HepG2 (cell line): ENCODE data around the gene PLCB1. TPM values are rescaled to one million over a fixed set of nuclear protein-coding genes. Genes with fewer than 3 reads are reported as not detected.

Source experiments
- ASH2L ChIP-seq: fragments of 300-600, 200-600 bp; sonication (generic); IDR thresholded peaks from 2 replicates; pipeline ENCODE4 v1.7.0; 2017; ENCODE audit warnings: low read depth, mild to moderate bottlenecking, moderate library complexity, mixed read lengths, low read length; ENCODE audit not compliant: insufficient read length
- ATF5 ChIP-seq: sonication (generic); formaldehyde crosslinking; IDR thresholded peaks from 2 replicates; pipeline ENCODE4 v1.4.0; 2020; ENCODE audit warnings: mild to moderate bottlenecking, low read depth, missing genetic modification reagents
- DMTF1 ChIP-seq: sonication (generic); formaldehyde crosslinking; IDR thresholded peaks from 2 replicates; pipeline ENCODE4 v1.4.0; 2020; ENCODE audit warnings: mild to moderate bottlenecking, missing genetic modification reagents
- E2F5 ChIP-seq: sonication (generic); formaldehyde crosslinking; conservative IDR thresholded peaks from 2 replicates; pipeline ENCODE4 v1.4.0; 2020; ENCODE audit warnings: missing genetic modification reagents
- GMEB1 ChIP-seq: sonication (generic); formaldehyde crosslinking; IDR thresholded peaks from 2 replicates; pipeline ENCODE4 v1.5.1; 2020; ENCODE audit warnings: missing genetic modification reagents, mild to moderate bottlenecking, borderline replicate concordance
- NFIC ChIP-seq: IDR thresholded peaks from 2 replicates; pipeline ENCODE4 v1.6.1; 2012; ENCODE audit warnings: mild to moderate bottlenecking, low read length, inconsistent platforms
- NFYB ChIP-seq: sonication (generic); formaldehyde crosslinking; IDR thresholded peaks from 2 replicates; pipeline ENCODE4 v1.4.0; 2020; ENCODE audit warnings: missing genetic modification reagents
- NR2F1 ChIP-seq, 2 experiments: fragments of 450-650 bp in 1 of 2; formaldehyde crosslinking in 1 of 2; IDR thresholded peaks; 2 replicates each; pipeline versions ENCODE4 v1.5.0 to v1.6.1; 2016 to 2020; ENCODE audit warnings: mild to moderate bottlenecking in 1 of 2, missing compliant biosample characterization in 1 of 2, missing genetic modification reagents in 1 of 2, moderate library complexity in 1 of 2
- PPARG ChIP-seq: conservative IDR thresholded peaks from 2 replicates; pipeline ENCODE4 v1.6.1; 2016; ENCODE audit warnings: missing biosample characterization, missing genetic modification reagents
- SETDB1 ChIP-seq: sonication (generic); formaldehyde crosslinking; IDR thresholded peaks from 2 replicates; pipeline ENCODE4 v1.5.1; 2020; ENCODE audit warnings: missing genetic modification reagents, mild to moderate bottlenecking, borderline replicate concordance
- SMAD3 ChIP-seq: sonication (generic); formaldehyde crosslinking; IDR thresholded peaks from 2 replicates; pipeline ENCODE4 v1.4.0; 2020; ENCODE audit warnings: missing genetic modification reagents
- ZNF317 ChIP-seq: sonication (generic); formaldehyde crosslinking; IDR thresholded peaks from 2 replicates; pipeline ENCODE4 v1.5.0; 2020; ENCODE audit warnings: mild to moderate bottlenecking, missing genetic modification reagents
- ZNF430 ChIP-seq: sonication (generic); formaldehyde crosslinking; IDR thresholded peaks from 2 replicates; pipeline ENCODE4 v1.9.0; 2021; ENCODE audit warnings: mild to moderate bottlenecking, missing genetic modification reagents
- polyA plus RNA-seq, 8 experiments: library from polyadenylated mRNA; depleted of rRNA in 3 of 8; stranded (reverse) in 7 of 8; unstranded in 1 of 8; fragments of >200 nt; fragmentation: Illumina TruSeq in 4 of 8; extraction: Trizol in 4 of 8; gene quantifications; 2 replicates each; pipeline versions ENCODE4 v1.2.1 to v1.2.3, GENCODE V29; 2011 to 2016; ENCODE audit warnings: low read depth in 4 of 8, missing spikeins in 1 of 8, mixed read lengths in 1 of 8; ENCODE audit not compliant: insufficient read depth in 1 of 8
- total RNA-seq, 5 experiments: library from RNA; depleted of rRNA; stranded (reverse); fragments of >200 nt; fragmentation: Illumina TruSeq; extraction: Trizol; gene quantifications; 2 replicates each; pipeline ENCODE4 v1.2.3, GENCODE V29; 2016; ENCODE audit warnings: low read depth in 1 of 5
- TF ChIP-seq, protein P1 (sequence below): sonication (generic); formaldehyde crosslinking; IDR thresholded peaks from 2 replicates; pipeline ENCODE4 v1.5.1; 2020; ENCODE audit warnings: missing genetic modification reagents, mild to moderate bottlenecking, borderline replicate concordance
- TF ChIP-seq, protein P2 (sequence below): sonication (generic); formaldehyde crosslinking; IDR thresholded peaks from 2 replicates; pipeline ENCODE4 v1.4.0; 2020; ENCODE audit warnings: missing genetic modification reagents
- TF ChIP-seq, protein P3 (sequence below): sonication (generic); formaldehyde crosslinking; IDR thresholded peaks from 2 replicates; pipeline ENCODE4 v1.4.0; 2020; ENCODE audit warnings: missing genetic modification reagents, mild to moderate bottlenecking, borderline replicate concordance

PLCB1 gene
- total and polyA plus RNA-seq, 2 of the 13 experiments (the other 11 are each of a cell fraction or from before 2014, with no cell fraction given) = 42.4 to 55.9 TPM

GRCh38 chr20:8330785-8331695 lies 199.0 kb downstream of the PLCB1 start (continued):
- TF ChIP-seq, protein P1, sequence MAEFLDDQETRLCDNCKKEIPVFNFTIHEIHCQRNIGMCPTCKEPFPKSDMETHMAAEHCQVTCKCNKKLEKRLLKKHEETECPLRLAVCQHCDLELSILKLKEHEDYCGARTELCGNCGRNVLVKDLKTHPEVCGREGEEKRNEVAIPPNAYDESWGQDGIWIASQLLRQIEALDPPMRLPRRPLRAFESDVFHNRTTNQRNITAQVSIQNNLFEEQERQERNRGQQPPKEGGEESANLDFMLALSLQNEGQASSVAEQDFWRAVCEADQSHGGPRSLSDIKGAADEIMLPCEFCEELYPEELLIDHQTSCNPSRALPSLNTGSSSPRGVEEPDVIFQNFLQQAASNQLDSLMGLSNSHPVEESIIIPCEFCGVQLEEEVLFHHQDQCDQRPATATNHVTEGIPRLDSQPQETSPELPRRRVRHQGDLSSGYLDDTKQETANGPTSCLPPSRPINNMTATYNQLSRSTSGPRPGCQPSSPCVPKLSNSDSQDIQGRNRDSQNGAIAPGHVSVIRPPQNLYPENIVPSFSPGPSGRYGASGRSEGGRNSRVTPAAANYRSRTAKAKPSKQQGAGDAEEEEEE (CRISPR knock-in tag) = no peak
- no peak for TF ChIP-seq GMEB1 (CRISPR knock-in tag)
- peak; percentile 75 for TF ChIP-seq ASH2L
- peak; percentile 92 for TF ChIP-seq PPARG (CRISPR knock-in tag)
- TF ChIP-seq ZNF317 (CRISPR knock-in tag) = no peak; the same call in 1 of the 2 replicates
- no peak for TF ChIP-seq ZNF430 (CRISPR knock-in tag)
- TF ChIP-seq NFIC = peak; percentile 93
- no peak for TF ChIP-seq ATF5 (CRISPR knock-in tag)
- TF ChIP-seq NFYB (CRISPR knock-in tag) = no peak
- TF ChIP-seq, protein P2, sequence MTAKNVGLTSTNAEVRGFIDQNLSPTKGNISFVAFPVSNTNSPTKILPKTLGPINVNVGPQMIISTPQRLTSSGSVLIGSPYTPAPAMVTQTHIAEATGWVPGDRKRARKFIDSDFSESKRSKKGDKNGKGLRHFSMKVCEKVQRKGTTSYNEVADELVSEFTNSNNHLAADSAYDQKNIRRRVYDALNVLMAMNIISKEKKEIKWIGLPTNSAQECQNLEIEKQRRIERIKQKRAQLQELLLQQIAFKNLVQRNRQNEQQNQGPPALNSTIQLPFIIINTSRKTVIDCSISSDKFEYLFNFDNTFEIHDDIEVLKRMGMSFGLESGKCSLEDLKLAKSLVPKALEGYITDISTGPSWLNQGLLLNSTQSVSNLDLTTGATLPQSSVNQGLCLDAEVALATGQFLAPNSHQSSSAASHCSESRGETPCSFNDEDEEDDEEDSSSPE (CRISPR knock-in tag) = no peak
- TF ChIP-seq, protein P3, sequence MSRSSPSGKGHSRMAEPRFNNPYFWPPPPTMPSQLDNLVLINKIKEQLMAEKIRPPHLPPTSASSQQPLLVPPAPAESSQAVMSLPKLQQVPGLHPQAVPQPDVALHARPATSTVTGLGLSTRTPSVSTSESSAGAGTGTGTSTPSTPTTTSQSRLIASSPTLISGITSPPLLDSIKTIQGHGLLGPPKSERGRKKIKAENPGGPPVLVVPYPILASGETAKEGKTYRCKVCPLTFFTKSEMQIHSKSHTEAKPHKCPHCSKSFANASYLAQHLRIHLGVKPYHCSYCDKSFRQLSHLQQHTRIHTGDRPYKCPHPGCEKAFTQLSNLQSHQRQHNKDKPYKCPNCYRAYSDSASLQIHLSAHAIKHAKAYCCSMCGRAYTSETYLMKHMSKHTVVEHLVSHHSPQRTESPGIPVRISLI (CRISPR knock-in tag) = 0 out of 2 replicates have a peak, but pooled peaks have one; percentile 55
- no peak for TF ChIP-seq E2F5 (CRISPR knock-in tag)
- TF ChIP-seq DMTF1 (CRISPR knock-in tag) = no peak
- TF ChIP-seq NR2F1 (CRISPR knock-in tag; IDR thresholded peaks at IDR 0.05) = peak; percentile 46 to 91; a peak in 2 of 4 replicates
- TF ChIP-seq SMAD3 (CRISPR knock-in tag) = peak; percentile 61; the same call in 1 of the 2 replicates
- no peak for TF ChIP-seq SETDB1 (CRISPR knock-in tag)
